ENCODE results near the gene KLRC4. TPM values are rescaled to one million over a fixed set of nuclear protein-coding genes. Genes with fewer than 3 reads are reported as not detected.
"Not testable (repeated sequence)": the region's sequence is repeated elsewhere in the genome, so short reads cannot be mapped to it uniquely, and the experiment has no call there.

Gene KLRC4
- polyA plus RNA-seq, 3 donors, result not detected

GRCh38 chr12:10374624-10375018 is 34.9 kb downstream of the KLRC4 start:
- Histone ChIP-seq H3K9me3 (replicated peaks in 1 of 2; ENCODE audit: control insufficient read depth in 1 of 2, insufficient read depth in 1 of 2, low read length in 2 of 2) (no peaks in the 10 kb centered on the region), H4K20me1 (ENCODE audit: insufficient read depth, low read length) (no peaks in the 10 kb centered on the region), H3K79me2 (ENCODE audit: insufficient read depth, low read length) (no peaks in the 10 kb centered on the region), H3K4me1 (ENCODE audit: control insufficient read depth in 1 of 2, insufficient read depth in 2 of 2, low read length in 2 of 2) (peaks cover 35 to 52% of the 10 kb centered on the region in 2 donors), H3K36me3 (replicated peaks in 1 of 2; ENCODE audit: control insufficient read depth in 1 of 2, insufficient read depth in 2 of 2, low read length in 2 of 2) (no peaks in the 10 kb centered on the region), H3K27me3 (ENCODE audit: control insufficient read depth in 2 of 2, insufficient read depth in 2 of 2, low read length in 2 of 2) (no peaks in the 10 kb centered on the region), H3K4me2 (replicated peaks; ENCODE audit: extremely low read depth, low read length, poor library complexity, severe bottlenecking) (no peak overlapping the region), H3K4me3 (replicated peaks in 1 of 3; ENCODE audit: low read depth in 2 of 3, low read length in 3 of 3) (no peak overlapping the region), H3K27ac (ENCODE audit: low read depth in 1 of 2, low read length in 2 of 2) (peak overlapping the region; percentile 46 to 72), H2AFZ (ENCODE audit: insufficient read depth, low read depth, low read length, poor library complexity, severe bottlenecking) (peak overlapping the region; percentile 29), H3K9ac (ENCODE audit: insufficient read depth, low read length, poor library complexity, severe bottlenecking) (no peak overlapping the region)
- no CpG with 5 or more reads among the region's 3 CpGs for WGBS (ENCODE audit: insufficient coverage)
- Mint-ChIP-seq H3K36me3 (no peaks in the 10 kb centered on the region), H3K27ac (peak overlapping the region in 6 of 7 donors; percentile 50 to 92 (median 87)), H3K4me3 (peak overlapping the region; percentile 27 to 46), H3K27me3 (ENCODE audit: low read depth in 3 of 3) (peaks cover 0 to 4% (median 0%) of the 10 kb centered on the region in 3 donors), H3K4me1 (peaks cover 47% of the 10 kb centered on the region), H3K9me3 (peaks cover 0 to 2% (median 0%) of the 10 kb centered on the region in 7 donors)
- no peak for DNase-seq
- intact Hi-C loops (cut with micrococcal nuclease), result no loop called here
- TF ChIP-seq, protein P1, sequence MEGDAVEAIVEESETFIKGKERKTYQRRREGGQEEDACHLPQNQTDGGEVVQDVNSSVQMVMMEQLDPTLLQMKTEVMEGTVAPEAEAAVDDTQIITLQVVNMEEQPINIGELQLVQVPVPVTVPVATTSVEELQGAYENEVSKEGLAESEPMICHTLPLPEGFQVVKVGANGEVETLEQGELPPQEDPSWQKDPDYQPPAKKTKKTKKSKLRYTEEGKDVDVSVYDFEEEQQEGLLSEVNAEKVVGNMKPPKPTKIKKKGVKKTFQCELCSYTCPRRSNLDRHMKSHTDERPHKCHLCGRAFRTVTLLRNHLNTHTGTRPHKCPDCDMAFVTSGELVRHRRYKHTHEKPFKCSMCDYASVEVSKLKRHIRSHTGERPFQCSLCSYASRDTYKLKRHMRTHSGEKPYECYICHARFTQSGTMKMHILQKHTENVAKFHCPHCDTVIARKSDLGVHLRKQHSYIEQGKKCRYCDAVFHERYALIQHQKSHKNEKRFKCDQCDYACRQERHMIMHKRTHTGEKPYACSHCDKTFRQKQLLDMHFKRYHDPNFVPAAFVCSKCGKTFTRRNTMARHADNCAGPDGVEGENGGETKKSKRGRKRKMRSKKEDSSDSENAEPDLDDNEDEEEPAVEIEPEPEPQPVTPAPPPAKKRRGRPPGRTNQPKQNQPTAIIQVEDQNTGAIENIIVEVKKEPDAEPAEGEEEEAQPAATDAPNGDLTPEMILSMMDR (IDR thresholded peaks at IDR 0.05), result no peak

- intact Hi-C loops (cut with micrococcal nuclease), result no loop called here
- Mint-ChIP-seq H3K4me3 (peak overlapping the region in 1 of 2 donors; percentile 35), H3K36me3 (no peaks in the 10 kb centered on the region), H3K9me3 (peaks cover 4 to 13% (median 7%) of the 10 kb centered on the region in 7 donors), H3K4me1 (peaks cover 55% of the 10 kb centered on the region), H3K27me3 (ENCODE audit: low read depth in 3 of 3) (peaks cover 0 to 4% (median 0%) of the 10 kb centered on the region in 3 donors), H3K27ac (peak overlapping the region; percentile 13 to 94 (median 76))
- peak overlapping the region; percentile 76 for H2AFZ ChIP-seq (ENCODE audit: insufficient read depth, low read depth, low read length, poor library complexity, severe bottlenecking)
- no peaks in the 10 kb centered on the region for H3K79me2 ChIP-seq (ENCODE audit: insufficient read depth, low read length)
- H3K4me3 ChIP-seq (replicated peaks in 1 of 3; ENCODE audit: low read depth in 2 of 3, low read length in 3 of 3), result peak overlapping the region in 1 of 3 experiments; percentile 61
- peak overlapping the region; percentile 38 to 84 for H3K27ac ChIP-seq (ENCODE audit: low read depth in 1 of 2, low read length in 2 of 2)
- peaks cover 35 to 52% of the 10 kb centered on the region in 2 donors for H3K4me1 ChIP-seq (ENCODE audit: control insufficient read depth in 1 of 2, insufficient read depth in 2 of 2, low read length in 2 of 2)
- H3K36me3 ChIP-seq (replicated peaks in 1 of 2; ENCODE audit: control insufficient read depth in 1 of 2, insufficient read depth in 2 of 2, low read length in 2 of 2), result no peaks in the 10 kb centered on the region
- TF ChIP-seq, protein P1 (IDR thresholded peaks at IDR 0.05), result no peak
- DNase-seq, result peak; percentile 9 to 53 (median 27)
- no peak overlapping the region for H3K9ac ChIP-seq (ENCODE audit: insufficient read depth, low read length, poor library complexity, severe bottlenecking)
- WGBS (ENCODE audit: insufficient coverage), result 0% methylated on average over 1 of the region's 1 CpG
- H3K27me3 ChIP-seq (ENCODE audit: control insufficient read depth in 2 of 2, insufficient read depth in 2 of 2, low read length in 2 of 2), result no peaks in the 10 kb centered on the region
- H3K4me2 ChIP-seq (replicated peaks; ENCODE audit: extremely low read depth, low read length, poor library complexity, severe bottlenecking), result peak overlapping the region; percentile 71
- H3K9me3 ChIP-seq (replicated peaks in 1 of 2; ENCODE audit: control insufficient read depth in 1 of 2, insufficient read depth in 1 of 2, low read length in 2 of 2), result peaks cover 0 to 8% of the 10 kb centered on the region in 2 donors
- no peaks in the 10 kb centered on the region for H4K20me1 ChIP-seq (ENCODE audit: insufficient read depth, low read length)
Observed at GRCh38 chr12:10372559-10372958, 37.0 kb downstream of the KLRC4 start.

GRCh38 chr12:10371893-10372535 is 37.5 kb downstream of the KLRC4 start:
- H4K20me1 ChIP-seq (ENCODE audit: insufficient read depth, low read length); intact Hi-C loops (cut with micrococcal nuclease); H3K27me3 Mint-ChIP-seq (ENCODE audit: low read depth in 3 of 3); H3K79me2 ChIP-seq (ENCODE audit: insufficient read depth, low read length); DNase-seq; H3K27me3 ChIP-seq (ENCODE audit: control insufficient read depth in 2 of 2, insufficient read depth in 2 of 2, low read length in 2 of 2); H3K36me3 Mint-ChIP-seq; H3K9me3 ChIP-seq (replicated peaks in 1 of 2; ENCODE audit: control insufficient read depth in 1 of 2, insufficient read depth in 1 of 2, low read length in 2 of 2); H3K9ac ChIP-seq (ENCODE audit: insufficient read depth, low read length, poor library complexity, severe bottlenecking); H3K36me3 ChIP-seq (replicated peaks in 1 of 2; ENCODE audit: control insufficient read depth in 1 of 2, insufficient read depth in 2 of 2, low read length in 2 of 2): not testable (repeated sequence)
- no CpG with 5 or more reads among the region's 6 CpGs for WGBS (ENCODE audit: insufficient coverage)
- H3K27ac ChIP-seq (ENCODE audit: low read depth in 1 of 2, low read length in 2 of 2), result peak overlapping the region; percentile 38 to 84
- Mint-ChIP-seq H3K9me3 (peaks cover 4 to 17% (median 8%) of the 10 kb centered on the region in 7 donors), H3K4me1 (peaks cover 55% of the 10 kb centered on the region), H3K27ac (peak overlapping the region; percentile 43 to 94 (median 91)), H3K4me3 (peak overlapping the region in 1 of 2 donors; percentile 82)
- peak overlapping the region; percentile 71 for H3K4me2 ChIP-seq (replicated peaks; ENCODE audit: extremely low read depth, low read length, poor library complexity, severe bottlenecking)
- peak overlapping the region; percentile 76 for H2AFZ ChIP-seq (ENCODE audit: insufficient read depth, low read depth, low read length, poor library complexity, severe bottlenecking)
- H3K4me1 ChIP-seq (ENCODE audit: control insufficient read depth in 1 of 2, insufficient read depth in 2 of 2, low read length in 2 of 2), result peaks cover 35 to 52% of the 10 kb centered on the region in 2 donors
- H3K4me3 ChIP-seq (replicated peaks in 1 of 3; ENCODE audit: low read depth in 2 of 3, low read length in 3 of 3), result peak overlapping the region in 1 of 3 experiments; percentile 61
